ENCODE measurements around the gene NFYC. TPM values are rescaled to one million over a fixed set of nuclear protein-coding genes. Genes with fewer than 3 reads are reported as not detected.

NFYC gene
- polyA plus RNA-seq (2013, experiment 1 of 2; ENCODE audit: insufficient read length): 40.5 TPM
- 26.4 TPM for polyA plus RNA-seq (2013, experiment 2 of 2; ENCODE audit: insufficient read length)

- DNase-seq: peak; percentile 98
Measured at GRCh38 chr1:40691538-40692428, at the start of gene NFYC. NFYC (plus strand) TSS chr1:40691704; CDS start chr1:40738844, 47,140 bp downstream.

- no peak for DNase-seq
Measured at GRCh38 chr1:40645118-40645680, 46.3 kb upstream of the NFYC start.

GRCh38 chr1:40646315-40646714, 45.2 kb upstream of the NFYC start:
- no peak for DNase-seq

GRCh38 chr1:40648200-40648599, 43.3 kb upstream of the NFYC start:
- DNase-seq: no peak

- no peak for DNase-seq
Measured at GRCh38 chr1:40648928-40649591, 42.4 kb upstream of the NFYC start.

- DNase-seq: no peak
Measured at GRCh38 chr1:40649592-40649930, 41.9 kb upstream of the NFYC start.

- DNase-seq: no peak
Measured at GRCh38 chr1:40650075-40650474, 41.4 kb upstream of the NFYC start.

- DNase-seq: no peak
Measured at GRCh38 chr1:40651138-40651857, 40.2 kb upstream of the NFYC start.

- no peak for DNase-seq
Measured at GRCh38 chr1:40652468-40652867, 39.0 kb upstream of the NFYC start.

GRCh38 chr1:40652979-40653378, 38.5 kb upstream of the NFYC start:
- DNase-seq: no peak

- no peak for DNase-seq
Measured at GRCh38 chr1:40653851-40654537, 37.5 kb upstream of the NFYC start.

- DNase-seq: no peak
Measured at GRCh38 chr1:40657046-40657445, 34.5 kb upstream of the NFYC start.

- no peak for DNase-seq
Measured at GRCh38 chr1:40658751-40659648, 32.5 kb upstream of the NFYC start.

- DNase-seq: no peak
Measured at GRCh38 chr1:40659649-40659947, 31.9 kb upstream of the NFYC start.

- DNase-seq: no peak
Measured at GRCh38 chr1:40661678-40662077, 29.8 kb upstream of the NFYC start.

GRCh38 chr1:40662151-40662550, 29.4 kb upstream of the NFYC start:
- DNase-seq: no peak

- DNase-seq: peak; percentile 16
Measured at GRCh38 chr1:40662864-40663263, 28.6 kb upstream of the NFYC start.

- no peak for DNase-seq
Measured at GRCh38 chr1:40663324-40664166, 28.0 kb upstream of the NFYC start.

GRCh38 chr1:40664167-40664537, 27.4 kb upstream of the NFYC start:
- DNase-seq: no peak

GRCh38 chr1:40664791-40665190, 26.7 kb upstream of the NFYC start:
- no peak for DNase-seq

All from fibroblast of skin of back (primary cell).